ENCODE data around the gene CFAP221. TPM values are rescaled to one million over a fixed set of nuclear protein-coding genes. Genes with fewer than 3 reads are reported as not detected.

The CFAP221 gene
- total RNA-seq, 1 donor from 2014 or later, result 26.3 TPM

DNA sequence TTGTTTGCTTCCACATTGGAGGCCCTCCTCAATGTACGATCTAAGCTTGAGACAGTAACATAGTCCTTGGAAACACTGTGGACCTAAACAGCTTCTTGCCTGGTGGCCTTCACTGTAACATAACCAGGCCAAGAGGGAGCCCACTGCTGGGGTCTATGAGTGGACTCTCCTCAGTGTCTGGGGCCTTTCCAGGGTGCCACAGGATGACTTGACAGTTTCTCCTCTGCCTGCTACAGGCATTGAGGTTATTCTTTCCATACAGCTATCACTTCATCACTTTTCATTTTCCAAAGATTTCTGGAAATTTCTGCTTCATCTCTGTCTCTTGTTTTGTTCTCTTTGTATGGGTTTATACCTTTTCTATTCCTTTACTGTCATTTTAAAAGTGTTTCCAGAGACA is 31.3 kb upstream of the CFAP221 start:
- Histone ChIP-seq H3K9me3 (no peaks in the 10 kb centered on the region), H3K36me3 (peaks cover 3% of the 10 kb centered on the region), H3K4me1 (no peaks in the 10 kb centered on the region), H3K27me3 (no peaks in the 10 kb centered on the region), H3K4me3 (no peak overlapping the region), H3K27ac (no peak overlapping the region)
- DNase-seq, result no peak
- no peak for ATAC-seq
- intact Hi-C loops (cut with DNase I), result no loop called here
- TF ChIP-seq, protein P1, sequence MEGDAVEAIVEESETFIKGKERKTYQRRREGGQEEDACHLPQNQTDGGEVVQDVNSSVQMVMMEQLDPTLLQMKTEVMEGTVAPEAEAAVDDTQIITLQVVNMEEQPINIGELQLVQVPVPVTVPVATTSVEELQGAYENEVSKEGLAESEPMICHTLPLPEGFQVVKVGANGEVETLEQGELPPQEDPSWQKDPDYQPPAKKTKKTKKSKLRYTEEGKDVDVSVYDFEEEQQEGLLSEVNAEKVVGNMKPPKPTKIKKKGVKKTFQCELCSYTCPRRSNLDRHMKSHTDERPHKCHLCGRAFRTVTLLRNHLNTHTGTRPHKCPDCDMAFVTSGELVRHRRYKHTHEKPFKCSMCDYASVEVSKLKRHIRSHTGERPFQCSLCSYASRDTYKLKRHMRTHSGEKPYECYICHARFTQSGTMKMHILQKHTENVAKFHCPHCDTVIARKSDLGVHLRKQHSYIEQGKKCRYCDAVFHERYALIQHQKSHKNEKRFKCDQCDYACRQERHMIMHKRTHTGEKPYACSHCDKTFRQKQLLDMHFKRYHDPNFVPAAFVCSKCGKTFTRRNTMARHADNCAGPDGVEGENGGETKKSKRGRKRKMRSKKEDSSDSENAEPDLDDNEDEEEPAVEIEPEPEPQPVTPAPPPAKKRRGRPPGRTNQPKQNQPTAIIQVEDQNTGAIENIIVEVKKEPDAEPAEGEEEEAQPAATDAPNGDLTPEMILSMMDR (IDR thresholded peaks at IDR 0.05), result no peak

DNA sequence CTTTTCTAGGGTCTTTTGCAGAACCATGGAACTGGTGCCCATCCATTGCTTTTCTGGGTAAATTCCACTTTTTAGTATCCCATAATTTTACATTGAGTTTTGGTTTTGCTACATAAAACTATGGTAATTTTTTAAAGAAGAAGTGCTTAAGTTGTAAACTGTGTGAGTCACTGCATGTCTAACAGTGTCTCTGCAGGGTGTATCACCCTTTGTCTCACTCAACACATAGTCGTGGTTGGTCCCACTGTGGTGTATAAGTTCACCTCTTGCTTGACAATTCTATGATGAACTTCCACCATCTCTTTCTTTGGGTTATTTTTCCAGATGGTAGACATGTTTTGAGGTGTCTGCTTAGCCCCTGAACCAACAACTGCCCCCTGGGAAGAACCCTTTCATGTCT is 30.4 kb upstream of the CFAP221 start:
- no peaks in the 10 kb centered on the region for H3K4me1 ChIP-seq
- DNase-seq (no peak), ATAC-seq (no peak)
- TF ChIP-seq, protein P1 (IDR thresholded peaks at IDR 0.05), result no peak
- H3K4me3 ChIP-seq, result no peak overlapping the region
- no peak overlapping the region for H3K27ac ChIP-seq
- peaks cover 3% of the 10 kb centered on the region for H3K36me3 ChIP-seq
- no peaks in the 10 kb centered on the region for H3K27me3 ChIP-seq
- no peaks in the 10 kb centered on the region for H3K9me3 ChIP-seq
- intact Hi-C loops (cut with DNase I), result no loop called here

DNA sequence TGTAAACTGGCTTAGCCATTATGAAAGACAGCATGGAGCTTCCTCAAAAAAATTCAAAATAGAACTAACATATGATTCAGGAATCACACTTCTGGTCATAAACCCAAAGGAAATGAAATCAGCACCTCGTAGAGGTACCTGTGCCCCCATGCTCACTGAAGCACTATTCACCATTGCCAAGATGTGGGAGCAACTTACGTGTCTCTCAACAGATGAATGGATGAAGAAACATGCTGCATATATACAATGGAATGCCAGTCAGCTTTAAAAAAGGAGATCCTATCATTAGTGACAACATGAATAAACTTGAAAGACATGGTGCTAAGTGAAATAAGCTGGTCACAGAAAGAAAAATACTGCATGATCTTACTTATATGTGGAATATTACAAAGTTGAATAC is 28.1 kb upstream of the CFAP221 start:
- ATAC-seq, result no peak
- Histone ChIP-seq H3K4me1 (no peaks in the 10 kb centered on the region), H3K9me3 (no peaks in the 10 kb centered on the region), H3K27ac (no peak overlapping the region), H3K36me3 (peaks cover 3% of the 10 kb centered on the region), H3K4me3 (no peak overlapping the region), H3K27me3 (no peaks in the 10 kb centered on the region)
- intact Hi-C loops (cut with DNase I), result no loop called here
- TF ChIP-seq, protein P1 (IDR thresholded peaks at IDR 0.05), result no peak
- DNase-seq, result no peak

DNA sequence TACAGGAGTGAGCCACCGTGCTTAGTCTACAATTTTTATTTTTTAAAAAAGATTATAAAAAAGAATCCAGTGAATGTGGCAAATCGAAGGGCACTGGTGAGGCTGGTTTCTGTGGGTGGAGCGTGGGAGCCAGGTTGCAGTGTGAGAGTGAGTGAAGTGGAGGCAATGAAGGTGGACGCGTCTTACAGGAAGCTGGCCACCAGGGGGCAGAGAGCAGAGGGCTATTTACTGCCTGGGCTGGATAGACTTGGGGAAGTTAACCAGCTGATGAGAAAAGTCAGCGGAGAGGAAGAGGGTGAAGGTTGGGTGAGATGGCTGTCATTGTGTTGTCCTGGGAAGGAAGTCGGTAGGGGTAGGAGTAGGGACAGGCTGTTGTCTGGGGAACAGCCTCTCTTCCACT is 26.8 kb upstream of the CFAP221 start:
- no peaks in the 10 kb centered on the region for H3K9me3 ChIP-seq
- no peak overlapping the region for H3K27ac ChIP-seq
- H3K36me3 ChIP-seq, result peaks cover 3% of the 10 kb centered on the region
- peak; percentile 88 for DNase-seq
- H3K4me1 ChIP-seq, result no peaks in the 10 kb centered on the region
- H3K4me3 ChIP-seq, result no peak overlapping the region
- peak; percentile 97 for ATAC-seq
- TF ChIP-seq, protein P1 (IDR thresholded peaks at IDR 0.05), result peak; percentile 77
- intact Hi-C loops (cut with DNase I), result no loop called here
- peaks cover 5% of the 10 kb centered on the region for H3K27me3 ChIP-seq

DNA sequence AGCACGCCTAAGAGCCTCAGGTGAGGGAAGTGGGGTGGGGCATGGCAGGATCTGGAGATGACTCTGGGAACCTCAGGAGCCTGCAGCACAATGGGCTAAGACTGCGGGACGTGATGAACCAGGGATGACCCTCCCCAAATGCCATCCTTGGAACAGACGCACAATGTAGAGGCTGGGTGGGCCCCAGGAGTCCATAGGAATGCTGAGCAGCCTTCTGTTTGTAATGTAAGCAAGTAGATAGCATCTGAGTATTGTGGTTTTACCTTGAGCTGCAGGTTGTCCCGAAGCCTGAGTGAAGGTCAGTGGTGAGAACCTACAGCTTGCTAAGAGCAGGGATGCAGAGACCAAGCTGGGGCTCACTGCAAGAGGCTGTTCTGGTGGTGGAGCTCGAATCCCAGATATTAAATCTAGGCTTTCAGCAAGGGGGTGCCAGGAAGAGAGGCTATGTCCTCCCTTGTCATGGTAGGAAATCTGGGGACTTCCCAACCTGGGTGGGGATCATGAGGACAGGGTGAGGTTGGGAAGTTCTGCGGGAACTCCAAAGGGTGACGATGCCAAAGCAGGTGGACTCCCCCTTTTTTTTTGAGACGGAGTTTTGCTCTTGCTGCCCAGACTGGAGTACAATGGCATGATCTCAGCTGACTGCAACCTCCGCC is 25.7 kb upstream of the CFAP221 start:
- intact Hi-C loops (cut with DNase I), result no loop called here
- no peak for DNase-seq
- no peaks in the 10 kb centered on the region for H3K4me1 ChIP-seq
- no peak overlapping the region for H3K4me3 ChIP-seq
- H3K36me3 ChIP-seq, result peaks cover 3% of the 10 kb centered on the region
- H3K27ac ChIP-seq, result no peak overlapping the region
- no peaks in the 10 kb centered on the region for H3K9me3 ChIP-seq
- peaks cover 16% of the 10 kb centered on the region for H3K27me3 ChIP-seq
- ATAC-seq, result no peak
- TF ChIP-seq, protein P1 (IDR thresholded peaks at IDR 0.05), result no peak

GRCh38 chr2:119519057-119519408 is 25.2 kb upstream of the CFAP221 start:
- H3K9me3 ChIP-seq, result no peaks in the 10 kb centered on the region
- TF ChIP-seq, protein P1 (IDR thresholded peaks at IDR 0.05), result no peak
- H3K4me1 ChIP-seq, result no peaks in the 10 kb centered on the region
- no peak overlapping the region for H3K27ac ChIP-seq
- ATAC-seq, result no peak
- no peak for DNase-seq
- peaks cover 3% of the 10 kb centered on the region for H3K36me3 ChIP-seq
- intact Hi-C loops (cut with DNase I), result no loop called here
- H3K27me3 ChIP-seq, result peaks cover 21% of the 10 kb centered on the region
- H3K4me3 ChIP-seq, result no peak overlapping the region

Measured in upper lobe of right lung (tissue), 1 donor.